Fibroblast of villous mesenchyme (primary cell): ENCODE data around the gene UBTD2. TPM values are rescaled to one million over a fixed set of nuclear protein-coding genes. Genes with fewer than 3 reads are reported as not detected.

Source experiments
- DNase-seq: peaks from one replicate; pipeline ENCODE4 v3.0.0-alpha.2; 2010; ENCODE audit warnings: low read depth
- H3K4me3 ChIP-seq: 2 replicates; pipeline ENCODE4 v1.5.1; 2011; ENCODE audit warnings: low read depth, mild to moderate bottlenecking, low read length
- small RNA-seq: library from RNA; depleted of rRNA; stranded (forward); fragments of <200 nt; gene quantifications from one replicate; pipeline ENCODE3, GENCODE V24; 2012
- total RNA-seq: library from RNA; depleted of rRNA; stranded (reverse); fragments of >200 nt; gene quantifications from 2 replicates; pipeline ENCODE4 v1.2.3, GENCODE V29; 2012
- TF ChIP-seq, protein P1 (sequence below): IDR thresholded peaks from 2 replicates; pipeline ENCODE4 v1.5.1; 2012; ENCODE audit warnings: low read depth, mild to moderate bottlenecking, low read length; ENCODE audit not compliant: insufficient read depth

The UBTD2 gene
- total RNA-seq, 1 donor, result 23.7 TPM

- no peak overlapping the region for H3K4me3 ChIP-seq
- no peak for DNase-seq
- TF ChIP-seq, protein P1, sequence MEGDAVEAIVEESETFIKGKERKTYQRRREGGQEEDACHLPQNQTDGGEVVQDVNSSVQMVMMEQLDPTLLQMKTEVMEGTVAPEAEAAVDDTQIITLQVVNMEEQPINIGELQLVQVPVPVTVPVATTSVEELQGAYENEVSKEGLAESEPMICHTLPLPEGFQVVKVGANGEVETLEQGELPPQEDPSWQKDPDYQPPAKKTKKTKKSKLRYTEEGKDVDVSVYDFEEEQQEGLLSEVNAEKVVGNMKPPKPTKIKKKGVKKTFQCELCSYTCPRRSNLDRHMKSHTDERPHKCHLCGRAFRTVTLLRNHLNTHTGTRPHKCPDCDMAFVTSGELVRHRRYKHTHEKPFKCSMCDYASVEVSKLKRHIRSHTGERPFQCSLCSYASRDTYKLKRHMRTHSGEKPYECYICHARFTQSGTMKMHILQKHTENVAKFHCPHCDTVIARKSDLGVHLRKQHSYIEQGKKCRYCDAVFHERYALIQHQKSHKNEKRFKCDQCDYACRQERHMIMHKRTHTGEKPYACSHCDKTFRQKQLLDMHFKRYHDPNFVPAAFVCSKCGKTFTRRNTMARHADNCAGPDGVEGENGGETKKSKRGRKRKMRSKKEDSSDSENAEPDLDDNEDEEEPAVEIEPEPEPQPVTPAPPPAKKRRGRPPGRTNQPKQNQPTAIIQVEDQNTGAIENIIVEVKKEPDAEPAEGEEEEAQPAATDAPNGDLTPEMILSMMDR, result no peak
Measured at GRCh38 chr5:172160506-172160905, 123.1 kb downstream of the UBTD2 start.

Small RNA genes within 50 kb of the gene (small RNA-seq; reads per million reads assigned to genes)
- not detected for gene RF00191

Other genes with a start within 250 kb of the UBTD2 start
- 24.2 and 32.4 TPM in 2 replicates for gene STK10, start 95.5 kb downstream of the UBTD2 start, total RNA-seq
- not detected in 2 replicates for gene EFCAB9, start 89.6 kb downstream of the UBTD2 start, total RNA-seq
- 28.1 and 32.2 TPM in 2 replicates for gene SH3PXD2B, start 170.8 kb upstream of the UBTD2 start, total RNA-seq